Measurements from ENCODE around the gene TGM2.

GRCh38 chr20:38111366-38112232 is 53.5 kb downstream of the TGM2 start:
- no peak for TF ChIP-seq TAF1 (IDR thresholded peaks at IDR 0.05; ENCODE audit: borderline replicate concordance, low read depth, low read length)
- no peak for TF ChIP-seq POLR2AphosphoS5 (IDR thresholded peaks at IDR 0.05; ENCODE audit: low read depth, low read length)
- no peak for TF ChIP-seq POLR2A (IDR thresholded peaks at IDR 0.05; ENCODE audit: low read depth, low read length)
